Measurements from ENCODE around the gene ROR1.

ROR1 gene

GRCh38 chr1:63878932-63879331, 105.1 kb downstream of the ROR1 start:
- in situ Hi-C loops (cut with MboI; ENCODE audit: low sequenced_read_pairs), result no loop called here

- in situ Hi-C loops (cut with MboI; ENCODE audit: low sequenced_read_pairs), result no loop called here
Measured at GRCh38 chr1:63880958-63881576, 107.2 kb downstream of the ROR1 start.

GRCh38 chr1:63882048-63882704, 108.4 kb downstream of the ROR1 start:
- in situ Hi-C loops (cut with MboI; ENCODE audit: low sequenced_read_pairs), result no loop called here

- in situ Hi-C loops (cut with MboI; ENCODE audit: low sequenced_read_pairs), result no loop called here
Measured at GRCh38 chr1:63883494-63884235, 109.8 kb downstream of the ROR1 start.

- in situ Hi-C loops (cut with MboI; ENCODE audit: low sequenced_read_pairs), result no loop called here
Measured at GRCh38 chr1:63884486-63884885, 110.7 kb downstream of the ROR1 start.

GRCh38 chr1:63885899-63886298, 112.1 kb downstream of the ROR1 start:
- in situ Hi-C loops (cut with MboI; ENCODE audit: low sequenced_read_pairs), result no loop called here

- in situ Hi-C loops (cut with MboI; ENCODE audit: low sequenced_read_pairs), result no loop called here
Measured at GRCh38 chr1:63886340-63886739, 112.5 kb downstream of the ROR1 start.

GRCh38 chr1:63887809-63888208, 114.0 kb downstream of the ROR1 start:
- in situ Hi-C loops (cut with MboI; ENCODE audit: low sequenced_read_pairs), result no loop called here

- in situ Hi-C loops (cut with MboI; ENCODE audit: low sequenced_read_pairs), result no loop called here
Measured at GRCh38 chr1:63888984-63889383, 115.2 kb downstream of the ROR1 start.

GRCh38 chr1:63890468-63890867, 116.7 kb downstream of the ROR1 start:
- in situ Hi-C loops (cut with MboI; ENCODE audit: low sequenced_read_pairs), result no loop called here

- in situ Hi-C loops (cut with MboI; ENCODE audit: low sequenced_read_pairs), result no loop called here
Measured at GRCh38 chr1:63891060-63891690, 117.4 kb downstream of the ROR1 start.

GRCh38 chr1:63892632-63893395, 119.0 kb downstream of the ROR1 start:
- in situ Hi-C loops (cut with MboI; ENCODE audit: low sequenced_read_pairs), result no loop called here

GRCh38 chr1:63893976-63894375, 120.2 kb downstream of the ROR1 start:
- in situ Hi-C loops (cut with MboI; ENCODE audit: low sequenced_read_pairs), result no loop called here

GRCh38 chr1:63894627-63895265, 120.9 kb downstream of the ROR1 start:
- in situ Hi-C loops (cut with MboI; ENCODE audit: low sequenced_read_pairs), result no loop called here

GRCh38 chr1:63896755-63897154, 122.9 kb downstream of the ROR1 start:
- in situ Hi-C loops (cut with MboI; ENCODE audit: low sequenced_read_pairs), result no loop called here

GRCh38 chr1:63898428-63899196, 124.8 kb downstream of the ROR1 start:
- in situ Hi-C loops (cut with MboI; ENCODE audit: low sequenced_read_pairs), result no loop called here

GRCh38 chr1:63901094-63901493, 127.3 kb downstream of the ROR1 start:
- in situ Hi-C loops (cut with MboI; ENCODE audit: low sequenced_read_pairs), result no loop called here

GRCh38 chr1:63902844-63903589, 129.2 kb downstream of the ROR1 start:
- in situ Hi-C loops (cut with MboI; ENCODE audit: low sequenced_read_pairs), result no loop called here
